Mammary epithelial cell (primary cell): Measurements from ENCODE around the gene SIRT1.

Source experiments
- EZH2 ChIP-seq: IDR thresholded peaks from 2 replicates; pipeline ENCODE4 v1.6.1; 2012; ENCODE audit warnings: low read length, inconsistent platforms, borderline replicate concordance
- TF ChIP-seq, protein P1 (sequence below), 2 donors: IDR thresholded peaks in 1 of 2; conservative IDR thresholded peaks in 1 of 2; 2 replicates each; pipeline ENCODE4 v1.5.1; 2011 to 2012; ENCODE audit warnings: inconsistent platforms in 2 of 2, low read length in 2 of 2, mild to moderate bottlenecking in 2 of 2, control low read depth in 1 of 2, low read depth in 1 of 2; ENCODE audit not compliant: insufficient read depth in 1 of 2; ENCODE audit errors: extremely low read depth in 1 of 2

GRCh38 chr10:67884313-67884841 is at the start of gene SIRT1:
- TF ChIP-seq, protein P1, sequence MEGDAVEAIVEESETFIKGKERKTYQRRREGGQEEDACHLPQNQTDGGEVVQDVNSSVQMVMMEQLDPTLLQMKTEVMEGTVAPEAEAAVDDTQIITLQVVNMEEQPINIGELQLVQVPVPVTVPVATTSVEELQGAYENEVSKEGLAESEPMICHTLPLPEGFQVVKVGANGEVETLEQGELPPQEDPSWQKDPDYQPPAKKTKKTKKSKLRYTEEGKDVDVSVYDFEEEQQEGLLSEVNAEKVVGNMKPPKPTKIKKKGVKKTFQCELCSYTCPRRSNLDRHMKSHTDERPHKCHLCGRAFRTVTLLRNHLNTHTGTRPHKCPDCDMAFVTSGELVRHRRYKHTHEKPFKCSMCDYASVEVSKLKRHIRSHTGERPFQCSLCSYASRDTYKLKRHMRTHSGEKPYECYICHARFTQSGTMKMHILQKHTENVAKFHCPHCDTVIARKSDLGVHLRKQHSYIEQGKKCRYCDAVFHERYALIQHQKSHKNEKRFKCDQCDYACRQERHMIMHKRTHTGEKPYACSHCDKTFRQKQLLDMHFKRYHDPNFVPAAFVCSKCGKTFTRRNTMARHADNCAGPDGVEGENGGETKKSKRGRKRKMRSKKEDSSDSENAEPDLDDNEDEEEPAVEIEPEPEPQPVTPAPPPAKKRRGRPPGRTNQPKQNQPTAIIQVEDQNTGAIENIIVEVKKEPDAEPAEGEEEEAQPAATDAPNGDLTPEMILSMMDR (conservative IDR thresholded peaks at IDR 0.05 in 1 of 2, IDR thresholded peaks at IDR 0.05 in 1 of 2; ENCODE audit: extremely low read depth in 1 of 2, insufficient read depth in 1 of 2, low read depth in 1 of 2, low read length in 2 of 2) = no peak
- TF ChIP-seq EZH2 = no peak
